ENCODE data around the gene ABCC10.

The ABCC10 gene

GRCh38 chr6:43477235-43478007 is 50.1 kb downstream of the ABCC10 start, which contains the start of gene TJAP1:
Gene TJAP1, plus strand, starts transcription at chr6:43477570. Its CDS starts 21,432 bp downstream, at chr6:43499002.
- TF ChIP-seq CTCF (IDR thresholded peaks at IDR 0.05; ENCODE audit: control insufficient read depth, extremely low read depth, insufficient read depth): no peak
- H3K4me3 ChIP-seq (ENCODE audit: low read depth, low read length): peak within 1 kb of the TSS; percentile 85
- no peak for DNase-seq (ENCODE audit: low read depth)

DNA sequence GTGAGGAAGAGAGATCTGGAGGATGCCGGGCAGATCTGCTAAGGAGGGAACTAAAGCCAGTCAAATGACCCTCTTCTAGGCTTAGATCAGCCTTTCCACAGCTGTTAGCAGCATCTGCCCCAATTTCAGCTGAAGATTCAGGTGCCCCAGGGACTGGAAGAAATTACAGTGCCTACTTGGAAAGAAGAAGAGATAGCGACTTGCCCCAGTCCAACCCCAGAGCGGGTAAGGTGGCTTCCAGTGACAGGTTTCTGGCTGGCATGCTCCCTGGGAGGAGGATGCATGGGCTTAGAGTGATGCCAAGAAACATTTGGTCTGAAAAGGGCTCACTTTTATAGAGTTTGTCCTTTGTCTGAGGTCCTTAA is 50.6 kb downstream of the ABCC10 start:
- H3K4me3 ChIP-seq (ENCODE audit: low read depth, low read length): peak overlapping the region; percentile 85
- no peak for DNase-seq (ENCODE audit: low read depth)
- no peak for TF ChIP-seq CTCF (IDR thresholded peaks at IDR 0.05; ENCODE audit: control insufficient read depth, extremely low read depth, insufficient read depth)

- no peak for DNase-seq (ENCODE audit: low read depth)
- no peak overlapping the region for H3K4me3 ChIP-seq (ENCODE audit: low read depth, low read length)
- TF ChIP-seq CTCF (IDR thresholded peaks at IDR 0.05; ENCODE audit: control insufficient read depth, extremely low read depth, insufficient read depth): no peak
These were observed 53.7 kb downstream of the ABCC10 start for GRCh38 chr6:43481075-43481474.

DNA sequence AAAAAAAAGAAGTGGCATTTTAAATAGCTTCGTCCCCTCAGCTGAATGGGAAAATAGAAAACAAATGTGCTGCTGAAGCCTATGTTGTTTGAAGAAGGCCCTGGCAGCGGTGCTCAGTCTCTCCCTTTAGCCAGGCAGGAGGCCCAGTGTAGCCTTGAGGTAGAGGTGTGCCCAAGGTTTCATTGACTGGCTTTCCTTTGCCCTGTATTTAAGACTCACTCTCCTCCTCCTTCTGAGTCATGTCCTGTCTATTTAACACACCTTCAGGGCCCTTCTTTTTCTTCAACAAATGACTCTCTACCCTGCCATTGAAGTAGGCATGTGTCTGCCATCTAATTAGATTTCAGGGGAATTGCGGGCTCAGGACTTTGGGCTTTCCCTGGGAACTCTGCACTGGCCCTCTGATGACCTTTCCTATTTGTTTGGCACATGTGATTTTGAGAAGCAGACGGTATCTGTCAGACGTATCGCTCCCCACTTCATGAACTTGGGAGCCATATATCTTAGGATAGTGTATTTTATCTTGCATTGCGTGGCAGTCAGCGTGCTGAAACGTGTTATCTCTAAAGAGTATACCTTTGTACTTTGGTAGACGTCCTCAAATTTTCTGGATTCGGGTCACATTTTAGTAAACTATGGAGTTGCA is 54.4 kb downstream of the ABCC10 start:
- no peak for DNase-seq (ENCODE audit: low read depth)
- TF ChIP-seq CTCF (IDR thresholded peaks at IDR 0.05; ENCODE audit: control insufficient read depth, extremely low read depth, insufficient read depth): no peak
- no peak overlapping the region for H3K4me3 ChIP-seq (ENCODE audit: low read depth, low read length)

- H3K4me3 ChIP-seq (ENCODE audit: low read depth, low read length): no peak overlapping the region
- TF ChIP-seq CTCF (IDR thresholded peaks at IDR 0.05; ENCODE audit: control insufficient read depth, extremely low read depth, insufficient read depth): no peak
- DNase-seq (ENCODE audit: low read depth): no peak
These were observed 61.4 kb downstream of the ABCC10 start for GRCh38 chr6:43488667-43489276.

- no peak for TF ChIP-seq CTCF (IDR thresholded peaks at IDR 0.05; ENCODE audit: control insufficient read depth, extremely low read depth, insufficient read depth)
- H3K4me3 ChIP-seq (ENCODE audit: low read depth, low read length): no peak overlapping the region
- DNase-seq (ENCODE audit: low read depth): no peak
These were observed 62.1 kb downstream of the ABCC10 start for GRCh38 chr6:43489277-43490072.

Data from LNCaP clone FGC (cell line).